Naive thymus-derived CD8-positive, alpha-beta T cell (primary cell): Measurements from ENCODE around the gene FAM180A. TPM values are rescaled to one million over a fixed set of nuclear protein-coding genes. Genes with fewer than 3 reads are reported as not detected.
"Not testable (repeated sequence)": the region's sequence is repeated elsewhere in the genome, so short reads cannot be mapped to it uniquely, and the experiment has no call there.

ENCODE experiments used
- ATAC-seq, 2 donors: fragments of 150-1000 bp; cut with Tn5 transposase in 1 of 2; sonication (Bioruptor Pico), chemical (Tn5 transposase) in 1 of 2; 1 replicate in 1 of 2; 2 replicates in 1 of 2; pipeline ENCODE4 v1.10.0; 2021; ENCODE audit warnings: mild to moderate bottlenecking in 2 of 2, moderate library complexity in 2 of 2
- POLR2A ChIA-PET: fragments of 350-600 bp; sonication (Branson Sonifier 250); formaldehyde crosslinking; loops from one replicate; lab custom pipeline; 2021; ENCODE audit warnings: antibody characterized with exemption; lab: Charles Lee
- DNase-seq, 10 donors: peaks; one replicate each; pipeline versions ENCODE4 v3.0.0 to v3.0.0-alpha.2; 2020 to 2022
- H3K27ac Mint-ChIP-seq, 10 donors: one replicate each; pipeline ENCODE4 v1.8.0; 2020 to 2022; ENCODE audit warnings: mild to moderate bottlenecking in 10 of 10, mixed read lengths in 10 of 10, moderate library complexity in 4 of 10, inconsistent platforms in 1 of 10
- H3K27me3 Mint-ChIP-seq, 5 donors: one replicate each; pipeline ENCODE4 v1.8.0; 2021 to 2022; ENCODE audit warnings: mixed read lengths in 5 of 5
- H3K36me3 Mint-ChIP-seq, 3 donors: one replicate each; pipeline ENCODE4 v1.8.0; 2020 to 2022; ENCODE audit warnings: mixed read lengths in 3 of 3, mild to moderate bottlenecking in 2 of 3, inconsistent platforms in 1 of 3
- H3K4me1 Mint-ChIP-seq, 4 donors: one replicate each; pipeline ENCODE4 v1.8.0; 2021 to 2022; ENCODE audit warnings: mixed read lengths in 4 of 4
- H3K4me3 Mint-ChIP-seq, 10 donors: one replicate each; pipeline ENCODE4 v1.8.0; 2020 to 2022; ENCODE audit warnings: mild to moderate bottlenecking in 10 of 10, mixed read lengths in 10 of 10, moderate library complexity in 6 of 10, inconsistent platforms in 1 of 10
- H3K9me3 Mint-ChIP-seq, 9 donors: one replicate each; pipeline ENCODE4 v1.8.0; 2020 to 2022; ENCODE audit warnings: mixed read lengths in 9 of 9, mild to moderate bottlenecking in 3 of 9, inconsistent platforms in 1 of 9, moderate library complexity in 1 of 9
- polyA plus RNA-seq, 3 donors: library from polyadenylated mRNA; unstranded; fragments of 300-500 nt; fragmentation: Illumina TruSeq; gene quantifications; one replicate each; pipeline ENCODE4 v1.2.3, GENCODE V29; 2021
- total RNA-seq, 8 experiments: library from RNA in 2 of 8; stranded (reverse) in 2 of 8; gene quantifications; one replicate each; pipeline ENCODE4 v1.2.3 and lab custom pipeline; 2021 to 2026

The FAM180A gene
- total and polyA plus RNA-seq, 5 experiments from 2014 or later, result not detected

DNA sequence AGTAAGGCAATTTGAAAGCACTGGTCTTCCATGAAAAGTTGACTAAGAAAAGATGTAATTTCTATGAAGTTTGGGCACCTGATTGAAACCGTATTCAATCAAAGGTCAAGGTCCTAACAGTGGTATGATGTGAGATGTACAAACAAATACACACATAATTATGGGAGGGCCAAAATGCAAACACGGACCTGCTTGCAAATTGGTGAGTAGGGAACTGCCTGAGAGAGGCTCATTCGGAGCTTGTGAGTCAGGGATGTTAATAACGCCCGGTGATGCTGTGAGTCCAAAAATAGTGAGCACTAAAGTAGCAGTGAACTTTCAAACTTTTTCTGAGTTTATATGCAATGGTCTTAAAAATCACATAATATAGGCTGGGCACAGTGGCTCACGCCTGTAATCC, 34.2 kb upstream of the FAM180A start:
- peaks cover 0 to 11% (median 1%) of the 10 kb centered on the region in 9 donors for H3K9me3 Mint-ChIP-seq
- H3K27me3 Mint-ChIP-seq, result peaks cover 0 to 22% (median 13%) of the 10 kb centered on the region in 5 donors
- POLR2A ChIA-PET, result no interaction called here
- H3K4me1 Mint-ChIP-seq, result no peaks in the 10 kb centered on the region
- peaks cover 0 to 6% (median 0%) of the 10 kb centered on the region in 3 donors for H3K36me3 Mint-ChIP-seq
- H3K4me3 Mint-ChIP-seq, result no peak overlapping the region
- H3K27ac Mint-ChIP-seq, result no peak overlapping the region
- DNase-seq (no peak), ATAC-seq (no peak)

DNA sequence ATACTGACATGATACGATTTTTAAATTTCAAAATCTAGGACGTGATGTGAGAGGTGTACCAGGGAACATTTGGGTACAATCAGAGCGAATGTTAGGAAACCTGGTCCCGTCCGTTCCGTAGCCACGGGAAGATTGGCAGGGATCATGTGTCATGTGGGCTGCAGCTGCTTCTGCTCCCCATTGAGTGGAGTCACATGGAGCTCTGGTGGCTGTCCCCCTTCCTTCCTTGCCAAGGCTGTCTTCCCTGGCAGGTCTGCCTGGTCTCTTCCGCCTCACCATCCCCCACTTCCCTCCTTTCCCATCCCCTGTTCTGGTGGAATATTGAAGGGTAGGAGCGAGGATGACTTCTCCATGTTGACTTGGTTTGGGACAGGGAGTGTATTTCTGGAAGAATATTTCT, 33.8 kb upstream of the FAM180A start:
- DNase-seq (no peak), ATAC-seq (no peak)
- peaks cover 0 to 22% (median 13%) of the 10 kb centered on the region in 5 donors for H3K27me3 Mint-ChIP-seq
- H3K36me3 Mint-ChIP-seq, result peaks cover 0 to 10% (median 0%) of the 10 kb centered on the region in 3 donors
- H3K27ac Mint-ChIP-seq, result no peak overlapping the region
- no peaks in the 10 kb centered on the region for H3K4me1 Mint-ChIP-seq
- H3K4me3 Mint-ChIP-seq, result no peak overlapping the region
- peaks cover 0 to 15% (median 5%) of the 10 kb centered on the region in 9 donors for H3K9me3 Mint-ChIP-seq
- POLR2A ChIA-PET, result no interaction called here

DNA sequence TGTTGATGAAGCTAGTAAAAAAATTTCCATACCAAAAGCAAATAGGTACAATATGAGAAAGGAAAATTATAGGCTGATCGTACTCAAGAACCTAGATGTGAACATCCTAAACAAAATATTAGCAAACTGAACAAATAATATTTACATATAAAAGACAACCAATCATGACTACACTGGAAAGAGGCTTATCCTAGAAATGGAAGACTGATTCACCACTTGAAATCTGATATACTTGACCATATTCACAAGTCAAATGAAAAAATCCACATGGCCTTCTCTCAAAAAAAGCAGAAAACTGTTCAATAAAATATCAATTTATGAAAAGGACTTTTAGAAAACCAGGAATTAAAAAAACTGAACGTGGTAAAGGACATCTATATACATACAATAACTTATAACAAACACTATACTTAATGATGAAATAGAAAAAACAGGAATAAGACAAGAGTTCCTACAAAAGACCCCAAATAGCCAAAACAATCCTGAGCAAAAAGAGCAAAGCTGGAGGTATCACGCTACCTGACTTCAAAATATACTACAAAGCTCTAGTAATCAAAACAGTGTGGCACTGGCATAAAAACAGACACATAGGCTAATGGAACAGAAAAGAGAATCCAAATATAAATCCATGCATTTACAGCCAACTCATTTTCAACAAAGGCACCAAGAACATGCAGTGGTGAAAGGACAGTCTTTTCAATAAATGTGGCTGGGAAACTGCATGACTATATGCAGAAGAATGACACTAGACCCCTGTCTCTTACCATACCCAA, 29.2 kb upstream of the FAM180A start:
- H3K4me3 Mint-ChIP-seq, result no peak overlapping the region
- H3K36me3 Mint-ChIP-seq, result peaks cover 0 to 14% (median 0%) of the 10 kb centered on the region in 3 donors
- peaks cover 0 to 20% (median 6%) of the 10 kb centered on the region in 9 donors for H3K9me3 Mint-ChIP-seq
- POLR2A ChIA-PET, result no interaction called here
- ATAC-seq (no peak), DNase-seq (no peak)
- no peak overlapping the region for H3K27ac Mint-ChIP-seq
- peaks cover 0 to 21% (median 9%) of the 10 kb centered on the region in 5 donors for H3K27me3 Mint-ChIP-seq
- H3K4me1 Mint-ChIP-seq, result no peaks in the 10 kb centered on the region

DNA sequence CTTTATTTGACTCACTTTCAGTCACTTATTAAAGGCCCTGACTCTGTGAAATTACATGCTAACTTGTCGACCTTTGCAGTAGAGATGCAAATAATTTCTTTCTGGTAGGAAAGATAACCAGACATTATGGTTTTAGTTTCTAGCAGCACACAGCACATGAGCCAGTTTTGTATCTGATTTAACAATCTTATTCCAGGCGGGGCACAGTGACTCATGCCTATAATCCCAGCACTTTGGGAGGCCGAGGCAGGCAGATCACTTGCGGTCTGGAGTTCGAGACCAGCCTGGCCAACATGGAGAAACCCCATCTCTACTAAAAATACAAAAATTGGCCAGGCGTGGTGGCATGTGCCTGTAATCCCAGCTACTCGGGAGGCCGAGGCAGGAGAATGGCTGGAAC, 27.3 kb upstream of the FAM180A start:
- Mint-ChIP-seq H3K27me3 (peaks cover 0 to 21% (median 9%) of the 10 kb centered on the region in 5 donors), H3K36me3 (peaks cover 0 to 14% (median 0%) of the 10 kb centered on the region in 3 donors), H3K9me3 (peaks cover 0 to 20% (median 6%) of the 10 kb centered on the region in 9 donors)
- H3K27ac Mint-ChIP-seq, POLR2A ChIA-PET, ATAC-seq, H3K4me3 Mint-ChIP-seq, DNase-seq, H3K4me1 Mint-ChIP-seq: not testable (repeated sequence)

GRCh38 chr7:135775230-135775629, 26.6 kb upstream of the FAM180A start:
- no peak overlapping the region for H3K27ac Mint-ChIP-seq
- H3K4me1 Mint-ChIP-seq, result no peaks in the 10 kb centered on the region
- peaks cover 0 to 14% (median 0%) of the 10 kb centered on the region in 3 donors for H3K36me3 Mint-ChIP-seq
- no peak for DNase-seq
- POLR2A ChIA-PET, result no interaction called here
- no peak overlapping the region for H3K4me3 Mint-ChIP-seq
- ATAC-seq, result no peak
- peaks cover 0 to 20% (median 6%) of the 10 kb centered on the region in 9 donors for H3K9me3 Mint-ChIP-seq
- H3K27me3 Mint-ChIP-seq, result peaks cover 0 to 21% (median 9%) of the 10 kb centered on the region in 5 donors

- no peaks in the 10 kb centered on the region for H3K4me1 Mint-ChIP-seq
- DNase-seq (no peak), ATAC-seq (no peak)
- no peak overlapping the region for H3K27ac Mint-ChIP-seq
- peaks cover 0 to 20% (median 6%) of the 10 kb centered on the region in 9 donors for H3K9me3 Mint-ChIP-seq
- POLR2A ChIA-PET, result no interaction called here
- peaks cover 0 to 21% (median 9%) of the 10 kb centered on the region in 5 donors for H3K27me3 Mint-ChIP-seq
- peaks cover 0 to 14% (median 0%) of the 10 kb centered on the region in 3 donors for H3K36me3 Mint-ChIP-seq
- no peak overlapping the region for H3K4me3 Mint-ChIP-seq
These were observed 25.7 kb upstream of the FAM180A start for GRCh38 chr7:135774284-135774683.

- no peak overlapping the region for H3K27ac Mint-ChIP-seq
These were observed 24.9 kb upstream of the FAM180A start for GRCh38 chr7:135773464-135773863.

GRCh38 chr7:135772639-135773222, 24.1 kb upstream of the FAM180A start:
- no peaks in the 10 kb centered on the region for H3K4me1 Mint-ChIP-seq
- H3K27ac Mint-ChIP-seq, result peak overlapping the region in 2 of 10 donors; percentile 30 to 33
- H3K36me3 Mint-ChIP-seq, result peaks cover 0 to 7% (median 0%) of the 10 kb centered on the region in 3 donors
- no peak overlapping the region for H3K4me3 Mint-ChIP-seq
- peaks cover 0 to 8% (median 5%) of the 10 kb centered on the region in 9 donors for H3K9me3 Mint-ChIP-seq
- peaks cover 0 to 13% (median 8%) of the 10 kb centered on the region in 5 donors for H3K27me3 Mint-ChIP-seq
- DNase-seq (no peak), ATAC-seq (no peak)
- POLR2A ChIA-PET, result no interaction called here

More at GRCh38 chr7:135773464-135773863, 24.9 kb upstream of the FAM180A start:
- ATAC-seq (no peak), DNase-seq (no peak)
- H3K27me3 Mint-ChIP-seq, result peaks cover 0 to 17% (median 10%) of the 10 kb centered on the region in 5 donors
- H3K36me3 Mint-ChIP-seq, result peaks cover 0 to 14% (median 0%) of the 10 kb centered on the region in 3 donors
- no peak overlapping the region for H3K4me3 Mint-ChIP-seq
- no peaks in the 10 kb centered on the region for H3K4me1 Mint-ChIP-seq
- POLR2A ChIA-PET, result no interaction called here
- peaks cover 0 to 16% (median 6%) of the 10 kb centered on the region in 9 donors for H3K9me3 Mint-ChIP-seq

DNA sequence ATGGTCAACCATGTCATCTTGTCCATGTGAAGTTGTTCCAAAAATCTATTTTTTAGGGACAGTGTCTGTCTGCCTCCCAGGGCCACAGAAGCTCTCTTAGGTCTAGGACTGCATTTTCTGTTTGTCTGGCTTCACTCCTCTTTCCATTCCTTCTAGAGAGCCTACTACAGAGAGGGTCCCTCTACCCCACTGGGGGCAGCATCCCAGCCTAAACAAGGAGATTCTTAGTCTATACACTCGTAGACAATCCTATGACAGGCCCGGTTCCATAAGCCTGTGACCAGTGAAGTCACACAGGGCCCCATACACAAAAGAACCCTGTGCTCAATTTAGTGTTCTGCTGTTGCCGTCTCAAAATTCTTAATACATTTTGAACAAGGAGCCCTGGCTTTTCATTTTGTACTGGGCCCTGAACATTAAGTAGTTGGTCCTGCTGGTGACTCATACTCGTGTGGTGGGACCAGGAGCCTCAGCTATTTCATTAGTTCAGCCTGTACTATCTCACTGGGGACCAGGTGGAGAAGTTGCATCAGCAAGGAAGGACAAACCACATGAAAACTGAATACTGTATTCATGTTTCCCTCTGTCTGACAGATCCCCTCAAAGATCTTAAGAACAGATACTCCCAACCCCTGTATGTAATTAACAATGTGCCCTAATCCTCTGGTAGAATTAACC, 23.5 kb upstream of the FAM180A start:
- POLR2A ChIA-PET, result no interaction called here
- H3K4me3 Mint-ChIP-seq, result no peak overlapping the region
- ATAC-seq (no peak), DNase-seq (no peak)
- H3K27me3 Mint-ChIP-seq, result peaks cover 0 to 13% (median 11%) of the 10 kb centered on the region in 5 donors
- peaks cover 0 to 3% (median 0%) of the 10 kb centered on the region in 9 donors for H3K9me3 Mint-ChIP-seq
- H3K27ac Mint-ChIP-seq, result peak overlapping the region in 1 of 10 donors; percentile 50
- H3K36me3 Mint-ChIP-seq, result peaks cover 0 to under 1% (median 0%) of the 10 kb centered on the region in 3 donors
- H3K4me1 Mint-ChIP-seq, result no peaks in the 10 kb centered on the region

DNA sequence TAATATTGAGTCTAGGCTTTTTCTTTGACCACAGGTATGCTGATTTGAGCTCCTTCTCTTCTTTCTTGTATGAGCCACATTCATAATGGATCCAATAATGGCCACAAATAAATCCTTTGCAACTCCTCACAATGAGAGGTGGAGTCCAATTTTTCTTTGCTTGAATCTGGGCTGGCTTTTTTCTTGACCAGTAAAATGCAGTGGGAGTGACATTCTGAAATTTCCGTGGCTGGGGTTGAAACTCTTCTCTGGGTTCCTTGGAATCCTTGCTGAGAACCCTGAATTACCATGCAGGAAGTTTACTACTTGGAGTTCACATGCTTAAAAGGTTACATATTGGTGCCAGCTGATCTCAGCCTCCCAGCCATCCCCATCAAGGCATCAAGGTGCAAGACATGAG, 22.4 kb upstream of the FAM180A start:
- Mint-ChIP-seq H3K36me3 (no peaks in the 10 kb centered on the region), H3K9me3 (no peaks in the 10 kb centered on the region), H3K4me1 (no peaks in the 10 kb centered on the region), H3K27ac (no peak overlapping the region), H3K4me3 (no peak overlapping the region), H3K27me3 (peaks cover 0 to 20% (median 11%) of the 10 kb centered on the region in 5 donors)
- POLR2A ChIA-PET, result no interaction called here
- no peak for ATAC-seq
- DNase-seq, result no peak

- ATAC-seq (no peak), DNase-seq (no peak)
- Mint-ChIP-seq H3K4me1 (no peaks in the 10 kb centered on the region), H3K9me3 (no peaks in the 10 kb centered on the region), H3K4me3 (no peak overlapping the region), H3K36me3 (no peaks in the 10 kb centered on the region), H3K27me3 (peaks cover 0 to 21% (median 16%) of the 10 kb centered on the region in 5 donors), H3K27ac (no peak overlapping the region)
- POLR2A ChIA-PET, result no interaction called here
These were observed 21.6 kb upstream of the FAM180A start for GRCh38 chr7:135770139-135770710.

- H3K9me3 Mint-ChIP-seq, result peaks cover 0 to 3% (median 0%) of the 10 kb centered on the region in 9 donors
- no peak overlapping the region for H3K27ac Mint-ChIP-seq
- H3K4me1 Mint-ChIP-seq, result no peaks in the 10 kb centered on the region
- DNase-seq (no peak), ATAC-seq (no peak)
- no peaks in the 10 kb centered on the region for H3K36me3 Mint-ChIP-seq
- H3K27me3 Mint-ChIP-seq, result peaks cover under 1 to 21% (median 17%) of the 10 kb centered on the region in 5 donors
- POLR2A ChIA-PET, result no interaction called here
- no peak overlapping the region for H3K4me3 Mint-ChIP-seq
These were observed 20.6 kb upstream of the FAM180A start for GRCh38 chr7:135769005-135769802.
